ENCODE results near the gene DAZAP2.
"Not testable (repeated sequence)": the region's sequence is repeated elsewhere in the genome, so short reads cannot be mapped to it uniquely, and the experiment has no call there.

The DAZAP2 gene

DNA sequence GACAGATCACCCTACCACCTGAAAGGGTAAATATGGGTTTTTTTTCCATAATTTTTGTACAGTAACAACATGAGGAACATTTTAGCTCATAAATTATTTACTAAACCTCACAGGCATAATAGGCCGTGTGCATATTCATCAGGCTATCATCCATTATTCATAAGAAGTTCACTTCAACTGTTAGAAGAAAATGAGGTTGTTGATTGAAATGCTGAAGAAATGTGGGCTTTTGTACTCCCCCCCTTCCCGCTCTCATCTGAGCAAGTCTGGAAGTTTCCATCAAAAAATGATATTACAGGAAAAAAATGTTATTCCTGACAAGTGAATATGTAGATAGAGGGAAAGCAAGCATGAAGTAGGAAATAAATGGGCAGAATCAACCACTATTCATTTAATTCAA lies 12.9 kb upstream of the DAZAP2 start:
- no peak for DNase-seq
- no peak overlapping the region for H3K4me3 Mint-ChIP-seq
- H3K36me3 Mint-ChIP-seq (ENCODE audit: low read depth), result no peaks in the 10 kb centered on the region
- H3K4me1 Mint-ChIP-seq, result peaks cover 5% of the 10 kb centered on the region
- H3K27ac Mint-ChIP-seq, result no peak overlapping the region
- H3K27me3 Mint-ChIP-seq (ENCODE audit: low read depth, poor library complexity), result peaks cover 6% of the 10 kb centered on the region
- TF ChIP-seq, protein P1, sequence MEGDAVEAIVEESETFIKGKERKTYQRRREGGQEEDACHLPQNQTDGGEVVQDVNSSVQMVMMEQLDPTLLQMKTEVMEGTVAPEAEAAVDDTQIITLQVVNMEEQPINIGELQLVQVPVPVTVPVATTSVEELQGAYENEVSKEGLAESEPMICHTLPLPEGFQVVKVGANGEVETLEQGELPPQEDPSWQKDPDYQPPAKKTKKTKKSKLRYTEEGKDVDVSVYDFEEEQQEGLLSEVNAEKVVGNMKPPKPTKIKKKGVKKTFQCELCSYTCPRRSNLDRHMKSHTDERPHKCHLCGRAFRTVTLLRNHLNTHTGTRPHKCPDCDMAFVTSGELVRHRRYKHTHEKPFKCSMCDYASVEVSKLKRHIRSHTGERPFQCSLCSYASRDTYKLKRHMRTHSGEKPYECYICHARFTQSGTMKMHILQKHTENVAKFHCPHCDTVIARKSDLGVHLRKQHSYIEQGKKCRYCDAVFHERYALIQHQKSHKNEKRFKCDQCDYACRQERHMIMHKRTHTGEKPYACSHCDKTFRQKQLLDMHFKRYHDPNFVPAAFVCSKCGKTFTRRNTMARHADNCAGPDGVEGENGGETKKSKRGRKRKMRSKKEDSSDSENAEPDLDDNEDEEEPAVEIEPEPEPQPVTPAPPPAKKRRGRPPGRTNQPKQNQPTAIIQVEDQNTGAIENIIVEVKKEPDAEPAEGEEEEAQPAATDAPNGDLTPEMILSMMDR (IDR thresholded peaks at IDR 0.05), result no peak
- no peaks in the 10 kb centered on the region for H3K9me3 Mint-ChIP-seq

DNA sequence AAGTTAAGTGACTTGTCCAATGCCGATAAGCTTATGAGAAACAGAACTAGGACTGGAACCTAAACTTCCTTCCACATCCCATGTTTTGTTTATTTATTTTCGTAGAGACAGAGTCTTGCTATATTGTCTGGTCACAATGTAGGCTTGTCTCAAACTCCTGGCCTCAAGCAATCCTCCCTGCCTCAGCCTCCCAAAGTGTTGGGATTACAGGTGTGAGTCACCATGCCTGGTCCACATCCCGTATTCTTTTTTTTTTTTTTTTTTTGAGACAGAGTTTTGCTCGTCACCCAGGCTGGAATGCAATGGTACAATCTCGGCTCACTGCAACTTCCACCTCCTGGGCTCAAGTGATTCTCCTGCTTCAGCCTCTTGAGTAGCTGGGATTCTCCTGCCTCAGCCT lies 11.5 kb upstream of the DAZAP2 start:
- not testable (repeated sequence) for H3K9me3 Mint-ChIP-seq; H3K4me3 Mint-ChIP-seq; H3K4me1 Mint-ChIP-seq; H3K27ac Mint-ChIP-seq; H3K27me3 Mint-ChIP-seq (ENCODE audit: low read depth, poor library complexity); H3K36me3 Mint-ChIP-seq (ENCODE audit: low read depth); DNase-seq

DNA sequence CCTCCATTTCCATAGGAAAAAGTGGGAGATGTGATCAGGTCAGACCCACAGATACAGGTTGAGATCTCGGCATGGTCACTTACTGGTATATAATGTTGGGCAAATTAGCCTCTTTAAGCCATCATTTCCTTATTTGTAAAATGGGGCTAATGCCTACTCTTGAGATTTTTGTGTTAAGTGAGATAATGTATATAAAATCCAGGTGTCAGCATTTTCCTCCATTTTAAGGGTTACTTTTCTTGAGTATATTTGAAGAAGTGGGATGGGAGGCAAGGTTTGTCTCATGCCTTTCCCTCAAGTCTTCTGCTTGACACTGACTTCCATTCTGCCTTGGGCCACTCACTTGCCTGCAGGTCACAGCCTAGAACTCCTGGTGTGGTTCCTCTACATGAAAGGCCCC lies 10.7 kb upstream of the DAZAP2 start:
- H3K27ac Mint-ChIP-seq, result no peak overlapping the region
- H3K36me3 Mint-ChIP-seq (ENCODE audit: low read depth), result no peaks in the 10 kb centered on the region
- no peak for DNase-seq
- H3K4me3 Mint-ChIP-seq, result no peak overlapping the region
- H3K9me3 Mint-ChIP-seq, result no peaks in the 10 kb centered on the region
- TF ChIP-seq, protein P1 (IDR thresholded peaks at IDR 0.05), result no peak
- peaks cover 6% of the 10 kb centered on the region for H3K27me3 Mint-ChIP-seq (ENCODE audit: low read depth, poor library complexity)
- H3K4me1 Mint-ChIP-seq, result peaks cover 5% of the 10 kb centered on the region

DNA sequence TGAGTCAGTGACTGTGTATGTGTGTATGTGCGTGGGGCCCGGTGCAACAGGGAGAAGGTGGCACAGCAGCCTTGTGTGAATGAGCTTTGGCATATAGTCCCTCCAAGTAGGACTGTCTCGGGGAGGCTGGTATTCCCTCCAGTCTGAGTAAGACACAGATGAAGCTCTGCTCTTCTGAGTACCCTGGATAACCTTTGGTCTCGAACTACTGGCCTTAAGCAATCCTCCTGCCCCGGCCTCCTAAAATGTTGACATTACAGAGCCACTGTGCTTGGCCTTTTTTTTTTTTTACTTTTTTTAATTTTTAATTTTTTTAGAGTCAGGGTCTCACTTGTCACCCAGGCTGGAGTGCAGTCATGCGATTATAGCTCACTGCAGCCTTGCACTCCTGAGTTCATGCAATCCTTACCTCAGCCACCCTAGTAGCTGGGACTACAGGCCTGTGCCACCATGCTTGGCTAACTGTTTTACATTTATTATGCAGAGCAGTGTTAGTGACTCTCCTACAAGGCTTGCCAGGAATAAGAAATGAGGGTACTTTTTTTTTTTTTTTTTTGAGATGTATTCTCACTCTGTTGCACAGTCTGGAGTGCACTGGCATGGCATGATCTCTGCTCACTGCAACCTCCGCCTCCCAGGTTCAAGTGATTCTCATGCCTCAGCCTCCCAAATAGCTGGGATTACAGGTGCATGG lies 9.4 kb upstream of the DAZAP2 start:
- Mint-ChIP-seq H3K36me3 (ENCODE audit: low read depth) (no peaks in the 10 kb centered on the region), H3K27me3 (ENCODE audit: low read depth, poor library complexity) (peaks cover 10% of the 10 kb centered on the region), H3K4me3 (no peak overlapping the region), H3K9me3 (no peaks in the 10 kb centered on the region), H3K27ac (no peak overlapping the region), H3K4me1 (peaks cover 5% of the 10 kb centered on the region)
- no peak for DNase-seq
- TF ChIP-seq, protein P1 (IDR thresholded peaks at IDR 0.05), result no peak

DNA sequence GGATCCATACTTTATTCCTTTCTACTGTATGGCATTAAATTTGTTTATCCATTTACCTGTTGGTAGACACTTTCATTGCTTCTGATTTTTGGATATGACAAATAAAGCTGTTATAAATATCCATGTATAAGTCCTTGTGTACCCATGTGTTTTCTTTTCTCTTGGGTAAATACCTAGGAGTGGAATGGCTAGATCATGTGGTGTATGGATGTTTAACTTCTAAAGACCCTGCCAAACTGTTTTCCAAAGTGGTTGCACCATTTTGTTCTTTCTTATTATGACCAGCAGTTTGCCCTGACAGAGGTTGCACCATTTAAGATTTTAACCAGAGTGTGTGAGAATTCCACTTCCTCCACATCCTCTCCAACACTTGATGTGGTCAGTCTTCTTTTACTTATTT lies 6.0 kb upstream of the DAZAP2 start:
- H3K27me3 Mint-ChIP-seq (ENCODE audit: low read depth, poor library complexity), result peaks cover 18% of the 10 kb centered on the region
- no peak overlapping the region for H3K4me3 Mint-ChIP-seq
- no peaks in the 10 kb centered on the region for H3K4me1 Mint-ChIP-seq
- H3K36me3 Mint-ChIP-seq (ENCODE audit: low read depth), result no peaks in the 10 kb centered on the region
- no peak overlapping the region for H3K27ac Mint-ChIP-seq
- no peaks in the 10 kb centered on the region for H3K9me3 Mint-ChIP-seq
- DNase-seq, result no peak
- TF ChIP-seq, protein P1 (IDR thresholded peaks at IDR 0.05), result no peak

DNA sequence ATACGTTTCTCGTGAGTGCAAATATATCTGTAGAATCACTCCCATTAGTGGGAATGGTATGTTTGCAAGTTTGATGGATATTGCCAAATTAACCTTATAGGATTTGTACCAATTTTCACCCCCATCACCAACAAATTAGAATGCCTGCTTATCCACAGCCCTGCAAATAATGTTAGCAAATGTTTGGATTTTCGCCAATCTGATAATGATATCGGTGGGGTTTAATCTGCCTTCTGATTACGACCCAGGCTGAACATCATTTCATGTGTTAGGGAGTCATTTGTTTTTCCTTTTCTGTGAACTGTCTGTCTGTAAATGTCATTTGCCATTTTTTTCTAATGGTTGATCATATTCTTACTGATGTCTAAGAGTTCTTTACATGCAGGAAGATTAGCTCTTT lies 4.1 kb upstream of the DAZAP2 start:
- Mint-ChIP-seq H3K4me3 (no peak overlapping the region), H3K9me3 (no peaks in the 10 kb centered on the region)
- TF ChIP-seq, protein P1 (IDR thresholded peaks at IDR 0.05), result no peak

More for the DNA sequence above, 4.1 kb upstream of the DAZAP2 start:
- Mint-ChIP-seq H3K27ac (no peak overlapping the region), H3K27me3 (ENCODE audit: low read depth, poor library complexity) (peaks cover 12% of the 10 kb centered on the region), H3K4me1 (peaks cover 12% of the 10 kb centered on the region), H3K36me3 (ENCODE audit: low read depth) (no peaks in the 10 kb centered on the region)
- no peak for DNase-seq

Data from nephron progenitor cell (in vitro differentiated cells).